ENCODE data around the gene AUP1. TPM values are rescaled to one million over a fixed set of nuclear protein-coding genes. Genes with fewer than 3 reads are reported as not detected.

AUP1 gene
- total RNA-seq, 2 experiments from 2014 or later, result 90.8 to 92.7 TPM

DNA sequence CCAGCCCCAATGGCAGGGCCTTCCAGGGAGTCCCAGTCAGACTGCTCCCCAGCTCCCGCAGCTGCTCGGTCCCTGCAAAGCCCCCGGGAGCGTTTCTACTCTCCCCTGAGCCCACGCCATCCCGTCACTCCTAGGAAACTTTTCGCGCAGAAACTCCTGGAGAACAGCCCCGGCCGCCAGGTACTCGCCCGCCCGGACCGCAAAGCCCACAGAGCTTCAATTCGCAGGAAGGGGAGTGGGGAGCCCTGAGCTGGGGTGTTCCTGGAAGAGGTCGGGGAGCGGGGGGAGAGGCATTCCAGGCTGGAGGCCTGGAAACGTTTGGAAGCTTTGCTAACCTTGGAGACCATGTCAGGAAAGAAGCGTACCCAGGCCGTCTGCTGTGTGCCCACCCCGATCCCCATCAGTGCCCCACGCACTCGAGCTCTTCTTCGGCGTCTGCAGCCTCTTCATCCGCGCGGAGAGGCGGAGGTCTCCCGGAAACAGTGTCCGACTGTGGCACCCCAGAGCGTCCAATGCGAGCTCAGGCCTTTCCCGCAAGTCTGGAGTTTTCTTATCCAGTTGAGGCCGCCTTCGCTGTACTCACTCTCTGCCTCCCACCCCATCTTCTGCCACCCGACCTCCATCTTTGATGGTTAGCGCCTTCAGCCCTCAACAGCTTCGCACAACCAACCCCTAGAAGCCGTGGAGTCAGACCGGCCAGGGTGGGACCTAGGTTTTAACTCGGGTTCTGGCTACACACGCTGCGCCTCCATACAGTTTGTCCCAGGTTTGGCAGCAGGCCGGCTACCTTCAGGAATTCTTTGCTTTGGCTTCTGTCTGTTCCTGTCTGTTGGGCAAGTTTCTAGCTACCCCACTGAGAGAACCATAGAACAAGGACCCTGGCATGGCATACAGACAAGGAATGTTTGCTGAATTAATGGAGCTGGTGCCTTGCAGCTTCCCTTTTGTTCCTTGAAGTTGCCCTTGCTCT, 25.7 kb downstream of the AUP1 start:
- TF ChIP-seq, protein P1, sequence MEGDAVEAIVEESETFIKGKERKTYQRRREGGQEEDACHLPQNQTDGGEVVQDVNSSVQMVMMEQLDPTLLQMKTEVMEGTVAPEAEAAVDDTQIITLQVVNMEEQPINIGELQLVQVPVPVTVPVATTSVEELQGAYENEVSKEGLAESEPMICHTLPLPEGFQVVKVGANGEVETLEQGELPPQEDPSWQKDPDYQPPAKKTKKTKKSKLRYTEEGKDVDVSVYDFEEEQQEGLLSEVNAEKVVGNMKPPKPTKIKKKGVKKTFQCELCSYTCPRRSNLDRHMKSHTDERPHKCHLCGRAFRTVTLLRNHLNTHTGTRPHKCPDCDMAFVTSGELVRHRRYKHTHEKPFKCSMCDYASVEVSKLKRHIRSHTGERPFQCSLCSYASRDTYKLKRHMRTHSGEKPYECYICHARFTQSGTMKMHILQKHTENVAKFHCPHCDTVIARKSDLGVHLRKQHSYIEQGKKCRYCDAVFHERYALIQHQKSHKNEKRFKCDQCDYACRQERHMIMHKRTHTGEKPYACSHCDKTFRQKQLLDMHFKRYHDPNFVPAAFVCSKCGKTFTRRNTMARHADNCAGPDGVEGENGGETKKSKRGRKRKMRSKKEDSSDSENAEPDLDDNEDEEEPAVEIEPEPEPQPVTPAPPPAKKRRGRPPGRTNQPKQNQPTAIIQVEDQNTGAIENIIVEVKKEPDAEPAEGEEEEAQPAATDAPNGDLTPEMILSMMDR (IDR thresholded peaks at IDR 0.05), result no peak
- H3K4me3 Mint-ChIP-seq, result peak overlapping the region; percentile 68
- intact Hi-C loops (cut with micrococcal nuclease), result no loop called here
- POLR2A ChIA-PET, result interaction anchor here (0.6 to 2.4 kb wide), 6 partner anchors 13 to 112 kb away, joined by 3 to 8 read pairs (median 4); partner anchors contain the start of genes AUP1, CCDC142, HTRA2 and TTC31
- peaks cover 48% of the 10 kb centered on the region for H3K4me1 Mint-ChIP-seq (ENCODE audit: low read depth)
- no peaks in the 10 kb centered on the region for H3K9me3 Mint-ChIP-seq
- H3K36me3 Mint-ChIP-seq (ENCODE audit: low read depth), result peaks cover 33% of the 10 kb centered on the region
- ATAC-seq, result no peak
- DNase-seq, result no peak
- H3K27me3 Mint-ChIP-seq, result peaks cover 54% of the 10 kb centered on the region
- no peak overlapping the region for H3K27ac Mint-ChIP-seq
- CTCF ChIA-PET, result interaction anchor here (0.9 to 2.1 kb wide), 11 partner anchors 21 to 112 kb away, joined by 3 to 16 read pairs (median 4); partner anchors contain the start of genes CCDC142, DQX1, TTC31 and WBP1

GRCh38 chr2:74502720-74503505, 26.6 kb downstream of the AUP1 start:
- intact Hi-C loops (cut with micrococcal nuclease), result no loop called here
- peaks cover 33% of the 10 kb centered on the region for H3K36me3 Mint-ChIP-seq (ENCODE audit: low read depth)
- DNase-seq (peak; percentile 73), ATAC-seq (peak; percentile 22)
- peaks cover 47% of the 10 kb centered on the region for H3K4me1 Mint-ChIP-seq (ENCODE audit: low read depth)
- CTCF ChIA-PET, result interaction anchor here (0.9 to 2.1 kb wide), 8 partner anchors 20 to 82 kb away, joined by 3 to 16 read pairs (median 4); partner anchors contain the start of genes CCDC142, DQX1 and TTC31
- peaks cover 58% of the 10 kb centered on the region for H3K27me3 Mint-ChIP-seq
- H3K27ac Mint-ChIP-seq, result no peak overlapping the region
- POLR2A ChIA-PET, result interaction anchor here (0.6 to 2.4 kb wide), 6 partner anchors 14 to 111 kb away, joined by 3 to 8 read pairs (median 4); partner anchors contain the start of genes AUP1, CCDC142, HTRA2 and TTC31
- peak overlapping the region; percentile 68 for H3K4me3 Mint-ChIP-seq
- TF ChIP-seq, protein P1 (IDR thresholded peaks at IDR 0.05), result peak; percentile 43
- H3K9me3 Mint-ChIP-seq, result no peaks in the 10 kb centered on the region

DNA sequence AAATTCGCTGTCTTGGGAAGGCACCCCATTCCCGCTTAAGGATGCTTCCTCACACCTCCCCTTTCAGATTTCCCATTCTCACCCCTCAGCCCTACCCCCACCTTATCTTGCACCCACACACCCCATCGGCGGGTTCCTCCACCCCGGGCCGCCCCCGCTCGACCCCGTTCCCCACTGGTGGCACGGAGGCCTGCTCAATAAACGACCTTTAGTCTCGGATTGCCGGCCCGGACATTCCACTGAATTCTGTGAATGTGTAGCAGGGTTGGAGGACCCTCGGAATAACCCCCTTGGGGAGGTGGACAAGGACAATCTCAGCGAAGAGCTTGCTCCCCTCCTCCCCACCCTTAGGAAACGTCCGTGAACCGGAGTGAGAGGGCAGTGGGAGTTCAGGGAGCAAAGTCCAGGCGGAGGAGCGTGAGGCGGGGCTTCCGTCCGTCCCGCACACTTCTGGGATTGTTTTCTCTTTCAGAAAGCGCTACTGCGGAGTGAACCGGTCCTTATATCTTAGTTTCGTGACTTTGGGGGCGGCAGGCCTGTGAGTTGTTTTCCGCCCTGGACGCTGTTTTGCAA, 27.3 kb downstream of the AUP1 start:
- Mint-ChIP-seq H3K27ac (no peak overlapping the region), H3K4me1 (ENCODE audit: low read depth) (peaks cover 47% of the 10 kb centered on the region), H3K36me3 (ENCODE audit: low read depth) (peaks cover 31% of the 10 kb centered on the region), H3K4me3 (peak overlapping the region; percentile 68), H3K27me3 (peaks cover 60% of the 10 kb centered on the region), H3K9me3 (no peaks in the 10 kb centered on the region)
- no peak for ATAC-seq
- POLR2A ChIA-PET, result interaction anchor here (1.1 to 2.4 kb wide), 3 partner anchors 12 to 19 kb away, joined by 3 to 8 read pairs (median 4); partner anchors contain the start of genes CCDC142 and TTC31
- CTCF ChIA-PET, result no interaction called here
- intact Hi-C loops (cut with micrococcal nuclease), result no loop called here
- DNase-seq, result no peak
- TF ChIP-seq, protein P1 (IDR thresholded peaks at IDR 0.05), result no peak

GRCh38 chr2:74501335-74502071, 28.0 kb downstream of the AUP1 start:
- Mint-ChIP-seq H3K9me3 (no peaks in the 10 kb centered on the region), H3K27me3 (peaks cover 60% of the 10 kb centered on the region), H3K4me3 (peak overlapping the region; percentile 19), H3K27ac (no peak overlapping the region), H3K36me3 (ENCODE audit: low read depth) (peaks cover 27% of the 10 kb centered on the region), H3K4me1 (ENCODE audit: low read depth) (peaks cover 44% of the 10 kb centered on the region)
- ATAC-seq (no peak), DNase-seq (no peak)
- CTCF ChIA-PET, result interaction anchor here (0.6 to 2.0 kb wide), 4 partner anchors 12 to 84 kb away, joined by 3 to 9 read pairs (median 4); partner anchors contain the start of genes CCDC142, TLX2 and TTC31
- intact Hi-C loops (cut with micrococcal nuclease), result no loop called here
- POLR2A ChIA-PET, result interaction anchor here (0.6 to 5.2 kb wide), 11 partner anchors 8 to 42 kb away, joined by 3 to 23 read pairs (median 4); partner anchors contain the start of genes AUP1, CCDC142, MRPL53 and TLX2
- TF ChIP-seq, protein P1 (IDR thresholded peaks at IDR 0.05), result no peak

All from activated CD8-positive, alpha-beta T cell treated with anti-CD3 and anti-CD28 coated beads for 36 hours (primary cell).